Liver (tissue), 9 donors: Measurements from ENCODE around the gene TMBIM6. TPM values are rescaled to one million over a fixed set of nuclear protein-coding genes. Genes with fewer than 3 reads are reported as not detected.

Experiments used
- DNase-seq: peaks from one replicate; pipeline ENCODE4 v3.0.0-alpha.2; 2017; ENCODE audit warnings: low spot score
- H3K27ac ChIP-seq, 2 donors: one replicate each; pipeline ENCODE4 v1.7.0; 2013; ENCODE audit warnings: inconsistent platforms in 2 of 2, low read length in 2 of 2, control low read depth in 1 of 2, low read depth in 1 of 2, mild to moderate bottlenecking in 1 of 2
- H3K27me3 ChIP-seq, 4 donors: one replicate each; pipeline versions ENCODE4 v1.6.1 to v1.7.0; 2013; ENCODE audit warnings: low read length in 3 of 4, inconsistent platforms in 1 of 4, mild to moderate bottlenecking in 1 of 4, moderate library complexity in 1 of 4; ENCODE audit not compliant: control insufficient read depth in 4 of 4, insufficient read depth in 4 of 4
- H3K36me3 ChIP-seq, 4 donors: one replicate each; pipeline versions ENCODE4 v1.6.1 to v1.7.0; 2013; ENCODE audit warnings: low read length in 3 of 4, mild to moderate bottlenecking in 3 of 4, low read depth in 1 of 4, moderate library complexity in 1 of 4; ENCODE audit not compliant: control insufficient read depth in 4 of 4, insufficient read depth in 3 of 4
- H3K4me1 ChIP-seq, 4 donors: one replicate each; pipeline versions ENCODE4 v1.6.1 to v1.7.0; 2013; ENCODE audit warnings: low read length in 3 of 4, mild to moderate bottlenecking in 3 of 4, moderate library complexity in 1 of 4; ENCODE audit not compliant: control insufficient read depth in 4 of 4, insufficient read depth in 4 of 4
- H3K4me3 ChIP-seq, 3 donors: one replicate each; pipeline versions ENCODE4 v1.6.1 to v1.7.0; 2013; ENCODE audit warnings: low read length in 3 of 3, control low read depth in 1 of 3, low read depth in 1 of 3, mild to moderate bottlenecking in 1 of 3
- H3K9ac ChIP-seq, 2 donors: one replicate each; pipeline ENCODE4 v1.7.0; 2013; ENCODE audit warnings: low read length in 2 of 2, mild to moderate bottlenecking in 2 of 2, moderate library complexity in 2 of 2, control low read depth in 1 of 2, low read depth in 1 of 2
- H3K9me3 ChIP-seq, 4 donors: one replicate each; pipeline versions ENCODE4 v1.6.1 to v1.7.0; 2013; ENCODE audit warnings: low read length in 3 of 4; ENCODE audit not compliant: control insufficient read depth in 4 of 4
- EGR1 ChIP-seq, 2 donors: IDR thresholded peaks; 2 replicates each; pipeline ENCODE4 v1.6.1; 2016 to 2018; ENCODE audit warnings: antibody characterized with exemption in 2 of 2, low read depth in 2 of 2
- FOXA1 ChIP-seq: IDR thresholded peaks from 2 replicates; pipeline ENCODE4 v1.6.1; 2016; ENCODE audit warnings: antibody characterized with exemption
- FOXA2 ChIP-seq: IDR thresholded peaks from 2 replicates; pipeline ENCODE4 v1.6.1; 2016; ENCODE audit warnings: antibody characterized with exemption
- HNF4A ChIP-seq, 2 donors: conservative IDR thresholded peaks; 2 replicates each; pipeline ENCODE4 v1.6.1; 2016; ENCODE audit warnings: antibody characterized with exemption in 2 of 2, mild to moderate bottlenecking in 2 of 2
- HNF4G ChIP-seq: IDR thresholded peaks from 2 replicates; pipeline ENCODE4 v1.6.1; 2016; ENCODE audit warnings: antibody characterized with exemption
- NR2F2 ChIP-seq: IDR thresholded peaks from 2 replicates; pipeline ENCODE4 v1.6.1; 2016; ENCODE audit warnings: antibody characterized with exemption
- RAD21 ChIP-seq, 2 donors: IDR thresholded peaks; 2 replicates each; pipeline ENCODE4 v1.6.1; 2016; ENCODE audit warnings: antibody characterized with exemption in 2 of 2, mild to moderate bottlenecking in 2 of 2
- REST ChIP-seq: IDR thresholded peaks from 2 replicates; pipeline ENCODE4 v1.6.1; 2016; ENCODE audit warnings: antibody characterized with exemption, mild to moderate bottlenecking
- RXRA ChIP-seq, 2 donors: IDR thresholded peaks; 2 replicates each; pipeline ENCODE4 v1.6.1; 2017 to 2018; ENCODE audit warnings: antibody characterized with exemption in 2 of 2, mild to moderate bottlenecking in 1 of 2
- SP1 ChIP-seq: IDR thresholded peaks from 2 replicates; pipeline ENCODE4 v1.6.1; 2018; ENCODE audit warnings: antibody characterized with exemption, mild to moderate bottlenecking
- TAF1 ChIP-seq: conservative IDR thresholded peaks from 2 replicates; pipeline ENCODE4 v1.6.1; 2016; ENCODE audit warnings: antibody characterized with exemption, mild to moderate bottlenecking
- YY1 ChIP-seq: IDR thresholded peaks from 2 replicates; pipeline ENCODE4 v1.6.1; 2016; ENCODE audit warnings: antibody characterized with exemption, mild to moderate bottlenecking
- WGBS: extraction: QIAGEN DNeasy Blood & Tissue Kit; methylation state at CpG from one replicate; pipeline ENCODE4 v1.1.7; 2013; 5-methylcytosine and 5-hydroxymethylcytosine counted together
- polyA plus RNA-seq, 2 donors: library from polyadenylated mRNA; stranded (reverse) in 1 of 2; unstranded in 1 of 2; fragments of 200-250 nt in 1 of 2; fragments of >200 nt in 1 of 2; fragmentation: Nextera tagmentation in 1 of 2; extraction: Ambion mirVana in 1 of 2; gene quantifications; one replicate each; pipeline versions ENCODE4 v1.2.1 to v1.2.3, GENCODE V29; 2013 to 2015
- total RNA-seq, 2 donors: library from RNA; depleted of rRNA; stranded (reverse); fragments of >200 nt; gene quantifications; one replicate each; pipeline ENCODE4 v1.2.3, GENCODE V29; 2014
- TF ChIP-seq, protein P1 (sequence below): IDR thresholded peaks from 2 replicates; pipeline ENCODE4 v1.6.1; 2016; ENCODE audit warnings: antibody characterized with exemption
- TF ChIP-seq, protein P2 (sequence below): IDR thresholded peaks from 2 replicates; pipeline ENCODE4 v1.6.1; 2016; ENCODE audit warnings: antibody characterized with exemption
- TF ChIP-seq, protein P3 (sequence below): fragments of 150-350 bp; IDR thresholded peaks from 2 replicates; pipeline ENCODE4 v1.5.1; 2017; ENCODE audit warnings: improper control_type of control experiment, low read depth, low read length; ENCODE audit not compliant: missing input control
- TF ChIP-seq, protein P4 (sequence below): IDR thresholded peaks from 2 replicates; pipeline ENCODE4 v1.6.1; 2016; ENCODE audit warnings: antibody characterized with exemption
- donor health status: healthy.
- donor health status: healthy.
- donor health status: healthy.
- donor health status: healthy.
- donor health status: healthy.

TMBIM6 gene
- total and polyA plus RNA-seq, 4 donors, result 464 to 1,207 (median 713) TPM

- no peak overlapping the region for H3K9ac ChIP-seq
- no peaks in the 10 kb centered on the region for H3K27me3 ChIP-seq
- 93% methylated on average over 12 of the region's 12 CpGs for WGBS
- no peak overlapping the region for H3K27ac ChIP-seq
- H3K9me3 ChIP-seq, result no peaks in the 10 kb centered on the region
- no peak overlapping the region for H3K4me3 ChIP-seq
- no peak for DNase-seq
- TF ChIP-seq FOXA1, result no peak
- no peak for TF ChIP-seq TAF1
- TF ChIP-seq, protein P1, sequence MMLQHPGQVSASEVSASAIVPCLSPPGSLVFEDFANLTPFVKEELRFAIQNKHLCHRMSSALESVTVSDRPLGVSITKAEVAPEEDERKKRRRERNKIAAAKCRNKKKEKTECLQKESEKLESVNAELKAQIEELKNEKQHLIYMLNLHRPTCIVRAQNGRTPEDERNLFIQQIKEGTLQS, result no peak
- TF ChIP-seq YY1, result no peak
- TF ChIP-seq RXRA (IDR thresholded peaks at IDR 0.05), result no peak
- H3K36me3 ChIP-seq, result peaks cover 6 to 25% (median 10%) of the 10 kb centered on the region in 4 donors
- peaks cover 0 to 2% (median under 1%) of the 10 kb centered on the region in 4 donors for H3K4me1 ChIP-seq
These were observed 62.5 kb downstream of the TMBIM6 start for GRCh38 chr12:49803693-49804450.

GRCh38 chr12:49804821-49805220 is 63.5 kb downstream of the TMBIM6 start:
- Histone ChIP-seq H3K27ac (no peak overlapping the region), H3K27me3 (no peaks in the 10 kb centered on the region), H3K36me3 (peaks cover 6 to 23% (median 10%) of the 10 kb centered on the region in 4 donors), H3K4me1 (peaks cover 0 to 2% (median under 1%) of the 10 kb centered on the region in 4 donors), H3K9ac (no peak overlapping the region), H3K4me3 (no peak overlapping the region), H3K9me3 (no peaks in the 10 kb centered on the region)
- no peak for TF ChIP-seq RAD21 (IDR thresholded peaks at IDR 0.05)
- TF ChIP-seq NR2F2, result no peak
- no peak for TF ChIP-seq YY1
- TF ChIP-seq HNF4A (conservative IDR thresholded peaks at IDR 0.05), result no peak
- TF ChIP-seq RXRA (IDR thresholded peaks at IDR 0.05), result no peak
- no peak for TF ChIP-seq FOXA1
- TF ChIP-seq TAF1, result no peak
- TF ChIP-seq, protein P2, sequence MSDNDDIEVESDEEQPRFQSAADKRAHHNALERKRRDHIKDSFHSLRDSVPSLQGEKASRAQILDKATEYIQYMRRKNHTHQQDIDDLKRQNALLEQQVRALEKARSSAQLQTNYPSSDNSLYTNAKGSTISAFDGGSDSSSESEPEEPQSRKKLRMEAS, result no peak
- TF ChIP-seq EGR1 (IDR thresholded peaks at IDR 0.05; ENCODE audit: low read depth in 2 of 2), result no peak
- TF ChIP-seq, protein P3, sequence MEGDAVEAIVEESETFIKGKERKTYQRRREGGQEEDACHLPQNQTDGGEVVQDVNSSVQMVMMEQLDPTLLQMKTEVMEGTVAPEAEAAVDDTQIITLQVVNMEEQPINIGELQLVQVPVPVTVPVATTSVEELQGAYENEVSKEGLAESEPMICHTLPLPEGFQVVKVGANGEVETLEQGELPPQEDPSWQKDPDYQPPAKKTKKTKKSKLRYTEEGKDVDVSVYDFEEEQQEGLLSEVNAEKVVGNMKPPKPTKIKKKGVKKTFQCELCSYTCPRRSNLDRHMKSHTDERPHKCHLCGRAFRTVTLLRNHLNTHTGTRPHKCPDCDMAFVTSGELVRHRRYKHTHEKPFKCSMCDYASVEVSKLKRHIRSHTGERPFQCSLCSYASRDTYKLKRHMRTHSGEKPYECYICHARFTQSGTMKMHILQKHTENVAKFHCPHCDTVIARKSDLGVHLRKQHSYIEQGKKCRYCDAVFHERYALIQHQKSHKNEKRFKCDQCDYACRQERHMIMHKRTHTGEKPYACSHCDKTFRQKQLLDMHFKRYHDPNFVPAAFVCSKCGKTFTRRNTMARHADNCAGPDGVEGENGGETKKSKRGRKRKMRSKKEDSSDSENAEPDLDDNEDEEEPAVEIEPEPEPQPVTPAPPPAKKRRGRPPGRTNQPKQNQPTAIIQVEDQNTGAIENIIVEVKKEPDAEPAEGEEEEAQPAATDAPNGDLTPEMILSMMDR, result no peak
- TF ChIP-seq FOXA2, result no peak
- TF ChIP-seq, protein P1, result no peak
- TF ChIP-seq HNF4G, result no peak
- TF ChIP-seq, protein P4, sequence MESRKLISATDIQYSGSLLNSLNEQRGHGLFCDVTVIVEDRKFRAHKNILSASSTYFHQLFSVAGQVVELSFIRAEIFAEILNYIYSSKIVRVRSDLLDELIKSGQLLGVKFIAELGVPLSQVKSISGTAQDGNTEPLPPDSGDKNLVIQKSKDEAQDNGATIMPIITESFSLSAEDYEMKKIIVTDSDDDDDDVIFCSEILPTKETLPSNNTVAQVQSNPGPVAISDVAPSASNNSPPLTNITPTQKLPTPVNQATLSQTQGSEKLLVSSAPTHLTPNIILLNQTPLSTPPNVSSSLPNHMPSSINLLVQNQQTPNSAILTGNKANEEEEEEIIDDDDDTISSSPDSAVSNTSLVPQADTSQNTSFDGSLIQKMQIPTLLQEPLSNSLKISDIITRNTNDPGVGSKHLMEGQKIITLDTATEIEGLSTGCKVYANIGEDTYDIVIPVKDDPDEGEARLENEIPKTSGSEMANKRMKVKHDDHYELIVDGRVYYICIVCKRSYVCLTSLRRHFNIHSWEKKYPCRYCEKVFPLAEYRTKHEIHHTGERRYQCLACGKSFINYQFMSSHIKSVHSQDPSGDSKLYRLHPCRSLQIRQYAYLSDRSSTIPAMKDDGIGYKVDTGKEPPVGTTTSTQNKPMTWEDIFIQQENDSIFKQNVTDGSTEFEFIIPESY, result no peak
- no peak for TF ChIP-seq SP1
- no peak for TF ChIP-seq REST
- no peak for DNase-seq
- 96% methylated on average over 10 of the region's 10 CpGs for WGBS
